Measurements from ENCODE around the gene ASAP2. TPM values are rescaled to one million over a fixed set of nuclear protein-coding genes. Genes with fewer than 3 reads are reported as not detected.

Gene ASAP2
- polyA plus RNA-seq, 1 donor (not counting 4 experiments of a cell fraction or from before 2014, with no cell fraction given), result 54.2 TPM

GRCh38 chr2:9343524-9343923, 136.9 kb downstream of the ASAP2 start:
- H4K20me1 ChIP-seq (ENCODE audit: control insufficient read depth, extremely low read depth, insufficient read depth, low read length), result no peaks in the 10 kb centered on the region
- DNase-seq (ENCODE audit: low read depth, low spot score) (no peak), FAIRE-seq (no peak)
- no peaks in the 10 kb centered on the region for H3K4me1 ChIP-seq (ENCODE audit: control insufficient read depth, extremely low read depth, insufficient read depth, low read length)
- no peak overlapping the region for H3K9ac ChIP-seq (ENCODE audit: control insufficient read depth, extremely low read depth, insufficient read depth, low read length)
- dilution Hi-C loops (cut with MboI; ENCODE audit: extremely low pct_ligation_motif_present, low sequenced_read_pairs), result no loop called here
- H3K27ac ChIP-seq (ENCODE audit: control insufficient read depth, insufficient read depth, low read length), result no peak overlapping the region
- no peak overlapping the region for H2AFZ ChIP-seq (ENCODE audit: control insufficient read depth, low read length)
- no peaks in the 10 kb centered on the region for H3K9me1 ChIP-seq (ENCODE audit: control insufficient read depth, extremely low read depth, insufficient read depth, low read length)
- H3K4me2 ChIP-seq (ENCODE audit: control insufficient read depth, extremely low read depth, insufficient read depth, low read depth, low read length), result no peak overlapping the region
- peaks cover 4% of the 10 kb centered on the region for H3K79me2 ChIP-seq (ENCODE audit: control insufficient read depth, insufficient read depth, low read length)
- no peak for TF ChIP-seq CTCF (optimal IDR thresholded peaks at IDR 0.05 in 1 of 3, IDR thresholded peaks at IDR 0.05 in 1 of 3, conservative IDR thresholded peaks at IDR 0.05 in 1 of 3; ENCODE audit: extremely low read depth in 1 of 3, insufficient read depth in 2 of 3, low read length in 3 of 3)
- no peak for TF ChIP-seq EZH2 (IDR thresholded peaks at IDR 0.05; ENCODE audit: low read length)
- H3K4me3 ChIP-seq (ENCODE audit: control insufficient read depth in 2 of 3, extremely low read depth in 1 of 3, insufficient read depth in 2 of 3, low read depth in 1 of 3, low read length in 3 of 3), result no peak overlapping the region
- no peaks in the 10 kb centered on the region for H3K27me3 ChIP-seq (ENCODE audit: control insufficient read depth, extremely low read depth, insufficient read depth, low read length)
- H3K9me3 ChIP-seq (ENCODE audit: control insufficient read depth, low read depth, low read length), result no peaks in the 10 kb centered on the region
- H3K36me3 ChIP-seq (ENCODE audit: control insufficient read depth in 2 of 2, extremely low read depth in 1 of 2, insufficient read depth in 2 of 2, low read length in 2 of 2), result peaks cover 46 to 51% of the 10 kb centered on the region in 2 experiments

- H3K27ac ChIP-seq (ENCODE audit: control insufficient read depth, insufficient read depth, low read length), result no peak overlapping the region
- H3K4me3 ChIP-seq (ENCODE audit: control insufficient read depth in 2 of 3, extremely low read depth in 1 of 3, insufficient read depth in 2 of 3, low read depth in 1 of 3, low read length in 3 of 3), result no peak overlapping the region
- H3K4me2 ChIP-seq (ENCODE audit: control insufficient read depth, extremely low read depth, insufficient read depth, low read depth, low read length), result no peak overlapping the region
- no peaks in the 10 kb centered on the region for H3K27me3 ChIP-seq (ENCODE audit: control insufficient read depth, extremely low read depth, insufficient read depth, low read length)
- H3K79me2 ChIP-seq (ENCODE audit: control insufficient read depth, insufficient read depth, low read length), result peaks cover 3% of the 10 kb centered on the region
- dilution Hi-C loops (cut with MboI; ENCODE audit: extremely low pct_ligation_motif_present, low sequenced_read_pairs), result no loop called here
- peaks cover 47 to 51% of the 10 kb centered on the region in 2 experiments for H3K36me3 ChIP-seq (ENCODE audit: control insufficient read depth in 2 of 2, extremely low read depth in 1 of 2, insufficient read depth in 2 of 2, low read length in 2 of 2)
- DNase-seq (ENCODE audit: low read depth, low spot score) (no peak), FAIRE-seq (no peak)
- H3K4me1 ChIP-seq (ENCODE audit: control insufficient read depth, extremely low read depth, insufficient read depth, low read length), result no peaks in the 10 kb centered on the region
- TF ChIP-seq CTCF (optimal IDR thresholded peaks at IDR 0.05 in 1 of 3, IDR thresholded peaks at IDR 0.05 in 1 of 3, conservative IDR thresholded peaks at IDR 0.05 in 1 of 3; ENCODE audit: extremely low read depth in 1 of 3, insufficient read depth in 2 of 3, low read length in 3 of 3) (no peak), EZH2 (IDR thresholded peaks at IDR 0.05; ENCODE audit: low read length) (no peak)
- no peak overlapping the region for H3K9ac ChIP-seq (ENCODE audit: control insufficient read depth, extremely low read depth, insufficient read depth, low read length)
- H3K9me1 ChIP-seq (ENCODE audit: control insufficient read depth, extremely low read depth, insufficient read depth, low read length), result no peaks in the 10 kb centered on the region
- no peak overlapping the region for H2AFZ ChIP-seq (ENCODE audit: control insufficient read depth, low read length)
- no peaks in the 10 kb centered on the region for H3K9me3 ChIP-seq (ENCODE audit: control insufficient read depth, low read depth, low read length)
- no peaks in the 10 kb centered on the region for H4K20me1 ChIP-seq (ENCODE audit: control insufficient read depth, extremely low read depth, insufficient read depth, low read length)
Observed at GRCh38 chr2:9344434-9344833, 137.8 kb downstream of the ASAP2 start.
